GM12875 (cell line): Measurements from ENCODE around the gene MYH9.

Experiments used
- H3K4me3 ChIP-seq: one replicate; pipeline ENCODE4 v1.5.1; 2011; ENCODE audit warnings: low read depth, low read length, control low read depth
- TF ChIP-seq, protein P1 (sequence below): IDR thresholded peaks from 2 replicates; pipeline ENCODE4 v1.5.1; 2011; ENCODE audit warnings: low read depth, mild to moderate bottlenecking, control low read depth, inconsistent platforms, low read length, moderate library complexity, borderline replicate concordance; ENCODE audit not compliant: insufficient read depth

The MYH9 gene

DNA sequence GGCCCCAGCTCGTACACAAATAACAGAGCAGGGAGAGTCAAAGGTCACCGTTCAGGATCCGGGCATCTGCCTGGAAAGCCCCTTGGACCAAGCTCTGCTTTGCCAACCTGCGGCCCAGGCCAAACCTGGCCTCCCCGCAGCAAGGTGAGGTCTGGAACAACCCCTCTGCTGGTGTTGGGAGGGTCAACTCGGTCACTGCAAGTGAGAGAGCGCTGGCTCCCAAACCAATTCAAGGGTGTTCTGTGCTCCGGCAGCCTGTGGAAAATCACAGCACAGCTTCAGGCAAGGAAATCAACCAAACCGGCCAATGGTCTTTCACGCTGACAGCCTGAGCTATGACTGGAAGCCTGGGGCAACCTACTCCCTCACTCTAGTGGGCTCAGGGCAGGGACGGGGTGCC, 63.4 kb downstream of the MYH9 start:
- TF ChIP-seq, protein P1, sequence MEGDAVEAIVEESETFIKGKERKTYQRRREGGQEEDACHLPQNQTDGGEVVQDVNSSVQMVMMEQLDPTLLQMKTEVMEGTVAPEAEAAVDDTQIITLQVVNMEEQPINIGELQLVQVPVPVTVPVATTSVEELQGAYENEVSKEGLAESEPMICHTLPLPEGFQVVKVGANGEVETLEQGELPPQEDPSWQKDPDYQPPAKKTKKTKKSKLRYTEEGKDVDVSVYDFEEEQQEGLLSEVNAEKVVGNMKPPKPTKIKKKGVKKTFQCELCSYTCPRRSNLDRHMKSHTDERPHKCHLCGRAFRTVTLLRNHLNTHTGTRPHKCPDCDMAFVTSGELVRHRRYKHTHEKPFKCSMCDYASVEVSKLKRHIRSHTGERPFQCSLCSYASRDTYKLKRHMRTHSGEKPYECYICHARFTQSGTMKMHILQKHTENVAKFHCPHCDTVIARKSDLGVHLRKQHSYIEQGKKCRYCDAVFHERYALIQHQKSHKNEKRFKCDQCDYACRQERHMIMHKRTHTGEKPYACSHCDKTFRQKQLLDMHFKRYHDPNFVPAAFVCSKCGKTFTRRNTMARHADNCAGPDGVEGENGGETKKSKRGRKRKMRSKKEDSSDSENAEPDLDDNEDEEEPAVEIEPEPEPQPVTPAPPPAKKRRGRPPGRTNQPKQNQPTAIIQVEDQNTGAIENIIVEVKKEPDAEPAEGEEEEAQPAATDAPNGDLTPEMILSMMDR = no peak
- no peak overlapping the region for H3K4me3 ChIP-seq

DNA sequence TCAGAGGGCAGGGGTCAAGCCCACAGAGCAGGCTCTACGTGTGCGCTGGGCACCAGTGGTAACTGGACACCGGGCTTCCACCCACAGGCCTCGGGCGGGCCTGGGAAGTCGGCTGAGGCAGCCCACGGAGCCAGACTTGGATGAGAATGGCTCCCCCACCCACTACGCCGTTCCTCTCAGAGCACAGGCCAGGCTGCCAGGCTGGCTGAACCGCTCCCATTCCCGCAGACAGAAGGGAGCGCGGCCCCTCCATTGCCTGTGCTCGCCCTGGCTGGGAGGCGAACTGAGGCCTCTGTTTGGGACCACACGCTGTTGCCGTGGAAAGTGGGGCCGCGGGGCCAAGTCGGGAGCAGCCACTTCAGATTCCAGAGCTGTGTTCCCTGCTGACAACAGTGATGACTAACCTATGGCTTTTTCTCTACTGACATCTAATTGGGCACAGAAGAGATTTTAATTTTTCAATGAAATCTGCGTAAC, 63.9 kb downstream of the MYH9 start:
- TF ChIP-seq, protein P1 = no peak

DNA sequence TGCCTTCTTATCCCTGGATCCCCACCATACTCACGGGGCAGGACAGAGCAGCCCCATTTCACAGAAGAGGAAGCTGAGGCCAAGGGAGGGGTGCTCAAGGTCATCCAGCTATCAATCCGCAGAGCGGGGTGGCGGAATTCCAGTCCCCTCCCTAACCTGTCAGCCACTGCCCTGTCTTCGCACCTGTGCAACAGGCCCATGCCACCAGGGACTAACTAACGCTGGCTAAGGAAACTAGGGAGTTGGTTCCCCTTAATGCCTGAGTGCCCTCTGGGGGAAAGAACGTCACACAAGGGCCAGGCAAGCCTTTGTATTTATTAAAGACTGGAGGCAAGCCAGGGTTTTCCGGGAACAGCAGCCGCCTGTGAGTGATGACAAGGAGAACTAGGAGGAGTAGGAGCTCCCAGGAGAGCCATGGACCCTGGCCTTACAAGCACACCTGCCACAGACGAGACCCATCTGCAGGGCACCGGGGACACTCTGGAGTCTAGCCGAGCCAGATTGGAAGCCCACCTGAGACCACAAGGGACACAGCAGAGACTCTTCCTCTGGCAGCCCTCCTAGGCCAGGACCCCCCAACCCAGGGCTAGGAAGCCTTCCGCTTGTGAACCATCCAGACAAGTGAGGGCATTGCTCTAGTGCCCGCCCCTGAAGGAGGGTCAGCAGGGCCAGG, 64.4 kb downstream of the MYH9 start:
- no peak overlapping the region for H3K4me3 ChIP-seq
- TF ChIP-seq, protein P1 = no peak

More for the DNA sequence above, 63.9 kb downstream of the MYH9 start:
- no peak overlapping the region for H3K4me3 ChIP-seq

DNA sequence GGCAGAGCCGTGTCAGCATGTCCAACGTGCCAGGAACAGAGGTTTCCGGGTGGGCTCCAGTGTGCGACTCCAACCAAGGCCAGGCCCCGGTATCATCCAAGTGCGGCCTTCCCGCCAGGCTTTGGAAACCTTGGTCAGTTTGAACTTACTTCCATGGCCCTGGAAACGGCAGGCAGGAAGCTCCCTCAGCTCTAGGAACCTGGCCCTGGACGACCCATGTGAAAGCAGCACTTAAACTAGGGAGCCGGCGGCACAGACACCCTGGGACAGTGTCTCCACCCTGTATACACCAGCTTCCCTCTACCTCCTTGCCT, 65.2 kb downstream of the MYH9 start:
- no peak overlapping the region for H3K4me3 ChIP-seq
- TF ChIP-seq, protein P1 = no peak

DNA sequence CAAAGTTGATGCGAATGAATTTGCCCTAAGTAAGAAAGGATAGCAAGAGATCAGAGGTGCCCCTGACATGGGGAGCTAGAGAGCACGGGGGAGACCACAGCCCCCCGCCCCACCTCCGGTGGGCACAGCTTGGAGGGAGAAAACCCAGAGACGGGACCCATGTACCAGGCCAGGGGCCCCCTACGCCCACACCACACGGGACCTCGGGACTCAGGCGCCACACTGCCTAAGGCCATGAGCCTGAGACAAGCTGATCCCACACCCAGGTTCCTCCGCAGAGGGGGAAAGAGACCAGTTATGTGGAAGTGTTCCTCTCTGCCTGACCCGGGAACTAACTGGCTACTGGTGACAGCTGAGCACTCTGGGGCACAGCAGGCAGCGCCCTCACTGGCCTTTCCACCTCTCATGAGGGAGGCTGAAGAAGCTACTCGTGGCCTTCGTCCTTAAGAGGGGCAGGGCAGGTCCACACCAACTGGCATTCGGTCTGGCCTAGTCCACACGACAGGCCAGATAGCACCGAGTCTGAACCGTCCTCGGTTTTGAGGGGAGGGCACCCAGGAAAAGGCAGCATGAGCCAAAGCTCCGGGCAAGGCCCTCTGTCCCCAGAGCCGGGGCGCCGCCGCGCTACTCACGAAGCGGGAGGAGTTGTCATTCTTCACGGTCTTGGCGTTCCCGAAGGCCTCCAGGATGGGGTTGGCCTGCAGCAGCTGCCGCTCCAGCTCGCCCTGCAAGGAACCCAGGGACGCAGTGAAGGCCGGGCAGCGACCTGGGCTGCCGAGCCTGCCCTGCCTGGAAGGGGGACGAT, 65.8 kb downstream of the MYH9 start:
- TF ChIP-seq, protein P1 = no peak

DNA sequence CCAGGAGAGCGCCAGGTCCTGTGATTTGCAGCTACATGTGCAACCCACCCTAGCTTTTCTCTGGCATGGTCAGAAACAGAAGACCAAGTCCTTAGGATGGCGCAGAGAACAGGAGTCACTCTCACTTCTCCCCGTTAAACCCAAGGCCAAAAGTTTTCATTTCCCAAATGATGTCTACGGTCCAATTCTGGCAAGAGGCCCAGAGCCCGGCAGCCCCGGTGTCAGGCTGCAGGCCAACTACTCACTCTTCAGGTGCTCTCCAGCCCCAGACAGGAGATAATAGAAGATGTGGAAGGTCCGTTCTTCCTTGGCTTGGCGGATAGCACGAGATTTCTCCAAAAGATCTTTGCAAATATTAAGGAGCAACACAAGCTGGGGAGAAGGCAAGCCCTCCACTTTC, 67.2 kb downstream of the MYH9 start:
- TF ChIP-seq, protein P1 = no peak
- H3K4me3 ChIP-seq = no peak overlapping the region

More for the DNA sequence above, 65.8 kb downstream of the MYH9 start:
- H3K4me3 ChIP-seq = no peak overlapping the region
